ENCODE data around the gene ERVW-1. TPM values are rescaled to one million over a fixed set of nuclear protein-coding genes. Genes with fewer than 3 reads are reported as not detected.
A peak's percentile ranks its signal among the peaks of the same experiment; 100 is the strongest.
"Not testable (repeated sequence)": the region's sequence is repeated elsewhere in the genome, so short reads cannot be mapped to it uniquely, and the experiment has no call there.

The ERVW-1 gene
- total RNA-seq, 1 experiment from 2014 or later = 78.1 TPM

GRCh38 chr7:92484226-92484625 is 6.5 kb upstream of the ERVW-1 start:
- H3K27me3 ChIP-seq; H3K9me3 ChIP-seq (replicated peaks); H3K4me3 ChIP-seq: not testable (repeated sequence)
- Histone ChIP-seq H3K27ac (peak overlapping the region; percentile 68), H3K36me3 (peaks cover 44% of the 10 kb centered on the region), H3K4me1 (peaks cover 19% of the 10 kb centered on the region)
- peak; percentile 75 to 77 for DNase-seq

- H3K27me3 ChIP-seq; H3K4me3 ChIP-seq; DNase-seq; H3K9me3 ChIP-seq (replicated peaks): not testable (repeated sequence)
- Histone ChIP-seq H3K4me1 (peaks cover 22% of the 10 kb centered on the region), H3K36me3 (peaks cover 38% of the 10 kb centered on the region), H3K27ac (peak overlapping the region; percentile 68)
Measured at GRCh38 chr7:92483624-92484023, 5.9 kb upstream of the ERVW-1 start.

GRCh38 chr7:92479146-92479545 is 1.4 kb upstream of the ERVW-1 start:
- H3K27ac ChIP-seq; H3K4me3 ChIP-seq; H3K9me3 ChIP-seq (replicated peaks); H3K36me3 ChIP-seq; DNase-seq; H3K27me3 ChIP-seq: not testable (repeated sequence)
- peaks cover 57% of the 10 kb centered on the region for H3K4me1 ChIP-seq

- Histone ChIP-seq H3K27me3 (no peaks in the 10 kb centered on the region), H3K4me3 (no peak overlapping the region), H3K9me3 (replicated peaks) (peaks cover 3% of the 10 kb centered on the region; the same call in 1 of the 2 replicates), H3K4me1 (peaks cover 59% of the 10 kb centered on the region), H3K36me3 (no peaks in the 10 kb centered on the region), H3K27ac (peak overlapping the region; percentile 100; the same call in 1 of the 2 replicates)
- DNase-seq = no peak
Measured at GRCh38 chr7:92478711-92479110, 965 bp upstream of the ERVW-1 start.

- Histone ChIP-seq H3K36me3 (no peaks in the 10 kb centered on the region), H3K27ac (peak overlapping the region; percentile 100)
- peak in 1 of 2 experiments; percentile 57 for DNase-seq
Measured at GRCh38 chr7:92478095-92478494, 349 bp upstream of the ERVW-1 start.

GRCh38 chr7:92475851-92476590 is 1.7 kb downstream of the ERVW-1 start:
- H3K36me3 ChIP-seq; H3K27me3 ChIP-seq; H3K9me3 ChIP-seq (replicated peaks): not testable (repeated sequence)
- peak; percentile 69 to 82 for DNase-seq
- Histone ChIP-seq H3K4me1 (peaks cover 57% of the 10 kb centered on the region), H3K27ac (peak overlapping the region; percentile 100), H3K4me3 (peak overlapping the region; percentile 45)

More at GRCh38 chr7:92478095-92478494, 349 bp upstream of the ERVW-1 start:
- peaks cover 65% of the 10 kb centered on the region for H3K4me1 ChIP-seq
- H3K9me3 ChIP-seq (replicated peaks) = peaks cover 3% of the 10 kb centered on the region; the same call in 1 of the 2 replicates
- H3K4me3 ChIP-seq = no peak overlapping the region
- no peaks in the 10 kb centered on the region for H3K27me3 ChIP-seq

GRCh38 chr7:92475261-92475770 is 2.4 kb downstream of the ERVW-1 start:
- peaks cover 11% of the 10 kb centered on the region; the same call in 1 of the 2 replicates for H3K36me3 ChIP-seq
- peaks cover 57% of the 10 kb centered on the region for H3K4me1 ChIP-seq

GRCh38 chr7:92473989-92474388 is 3.8 kb downstream of the ERVW-1 start:
- not testable (repeated sequence) for H3K27me3 ChIP-seq; H3K9me3 ChIP-seq (replicated peaks); H3K4me3 ChIP-seq
- DNase-seq = peak; percentile 13 to 53
- Histone ChIP-seq H3K4me1 (peaks cover 57% of the 10 kb centered on the region), H3K36me3 (peaks cover 11% of the 10 kb centered on the region; the same call in 1 of the 2 replicates), H3K27ac (peak overlapping the region; percentile 100)

More at GRCh38 chr7:92475261-92475770, 2.4 kb downstream of the ERVW-1 start:
- H3K9me3 ChIP-seq (replicated peaks); H3K27me3 ChIP-seq: not testable (repeated sequence)
- Histone ChIP-seq H3K4me3 (peak overlapping the region; percentile 45), H3K27ac (peak overlapping the region; percentile 100)
- peak; percentile 97 to 98 for DNase-seq

- DNase-seq = peak in 1 of 2 experiments; percentile 15
- H3K27me3 ChIP-seq; H3K4me3 ChIP-seq; H3K9me3 ChIP-seq (replicated peaks); H3K4me1 ChIP-seq; H3K27ac ChIP-seq: not testable (repeated sequence)
- peaks cover 20% of the 10 kb centered on the region; the same call in 1 of the 2 replicates for H3K36me3 ChIP-seq
Measured at GRCh38 chr7:92468589-92468988, 9.2 kb downstream of the ERVW-1 start.

- Histone ChIP-seq H3K27me3 (no peaks in the 10 kb centered on the region), H3K36me3 (peaks cover 15% of the 10 kb centered on the region; the same call in 1 of the 2 replicates), H3K9me3 (replicated peaks) (peaks cover 3% of the 10 kb centered on the region; the same call in 1 of the 2 replicates), H3K4me1 (0 out of 2 replicates have a peak, but pooled peaks cover 3% of the 10 kb centered on the region), H3K4me3 (no peak overlapping the region), H3K27ac (no peak overlapping the region)
- no peak for DNase-seq
Measured at GRCh38 chr7:92466682-92467081, 11.1 kb downstream of the ERVW-1 start.

- peaks cover 13% of the 10 kb centered on the region for H3K4me1 ChIP-seq
- DNase-seq = no peak
Measured at GRCh38 chr7:92464515-92464914, 13.2 kb downstream of the ERVW-1 start.

GRCh38 chr7:92462560-92462959 is 15.2 kb downstream of the ERVW-1 start:
- H3K4me3 ChIP-seq = no peak overlapping the region
- no peak overlapping the region; the same call in 1 of the 2 replicates for H3K27ac ChIP-seq
- H3K27me3 ChIP-seq = no peaks in the 10 kb centered on the region
- H3K36me3 ChIP-seq = peaks cover 21% of the 10 kb centered on the region
- peaks cover 13% of the 10 kb centered on the region for H3K4me1 ChIP-seq
- H3K9me3 ChIP-seq (replicated peaks) = 0 out of 2 replicates have a peak, but pooled peaks cover 3% of the 10 kb centered on the region
- DNase-seq = no peak

More at GRCh38 chr7:92464515-92464914, 13.2 kb downstream of the ERVW-1 start:
- peaks cover 3% of the 10 kb centered on the region; the same call in 1 of the 2 replicates for H3K9me3 ChIP-seq (replicated peaks)
- no peak overlapping the region for H3K4me3 ChIP-seq
- H3K27me3 ChIP-seq = no peaks in the 10 kb centered on the region
- H3K36me3 ChIP-seq = peaks cover 11% of the 10 kb centered on the region; the same call in 1 of the 2 replicates
- no peak overlapping the region for H3K27ac ChIP-seq

GRCh38 chr7:92461027-92462003 is 16.4 kb downstream of the ERVW-1 start:
- peak overlapping the region; percentile 21 for H3K4me3 ChIP-seq
- peak; percentile 65 to 86 for DNase-seq
- H3K36me3 ChIP-seq = peaks cover 22% of the 10 kb centered on the region
- peak overlapping the region; percentile 64 for H3K27ac ChIP-seq
- no peaks in the 10 kb centered on the region for H3K27me3 ChIP-seq
- H3K4me1 ChIP-seq = peaks cover 13% of the 10 kb centered on the region
- no peaks in the 10 kb centered on the region for H3K9me3 ChIP-seq (replicated peaks)

GRCh38 chr7:92460510-92460909 is 17.2 kb downstream of the ERVW-1 start:
- Histone ChIP-seq H3K27ac (no peak overlapping the region; the same call in 1 of the 2 replicates), H3K36me3 (peaks cover 30% of the 10 kb centered on the region), H3K9me3 (replicated peaks) (no peaks in the 10 kb centered on the region), H3K4me1 (peaks cover 13% of the 10 kb centered on the region), H3K27me3 (no peaks in the 10 kb centered on the region), H3K4me3 (no peak overlapping the region)
- no peak for DNase-seq

Data from SJCRH30 (cell line).